Myocyte (in vitro differentiated cells): ENCODE data around the gene RNF180. TPM values are rescaled to one million over a fixed set of nuclear protein-coding genes. Genes with fewer than 3 reads are reported as not detected.

ENCODE experiments used
- DNase-seq: peaks from one replicate; pipeline ENCODE4 v3.0.0-alpha.2; 2012; ENCODE audit warnings: low read depth
- polyA plus RNA-seq: library from polyadenylated mRNA; unstranded; fragments of >200 nt; gene quantifications from one replicate; pipeline ENCODE4 v1.2.1, GENCODE V29; 2012; ENCODE audit warnings: missing spikeins
- total RNA-seq: library from RNA; depleted of rRNA; stranded (reverse); fragments of >200 nt; gene quantifications from 2 replicates; pipeline ENCODE4 v1.2.3, GENCODE V29; 2014

RNF180 gene, protein sequence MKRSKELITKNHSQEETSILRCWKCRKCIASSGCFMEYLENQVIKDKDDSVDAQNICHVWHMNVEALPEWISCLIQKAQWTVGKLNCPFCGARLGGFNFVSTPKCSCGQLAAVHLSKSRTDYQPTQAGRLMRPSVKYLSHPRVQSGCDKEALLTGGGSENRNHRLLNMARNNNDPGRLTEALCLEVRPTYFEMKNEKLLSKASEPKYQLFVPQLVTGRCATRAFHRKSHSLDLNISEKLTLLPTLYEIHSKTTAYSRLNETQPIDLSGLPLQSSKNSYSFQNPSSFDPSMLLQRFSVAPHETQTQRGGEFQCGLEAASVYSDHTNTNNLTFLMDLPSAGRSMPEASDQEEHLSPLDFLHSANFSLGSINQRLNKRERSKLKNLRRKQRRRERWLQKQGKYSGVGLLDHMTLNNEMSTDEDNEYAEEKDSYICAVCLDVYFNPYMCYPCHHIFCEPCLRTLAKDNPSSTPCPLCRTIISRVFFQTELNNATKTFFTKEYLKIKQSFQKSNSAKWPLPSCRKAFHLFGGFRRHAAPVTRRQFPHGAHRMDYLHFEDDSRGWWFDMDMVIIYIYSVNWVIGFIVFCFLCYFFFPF
- total RNA-seq, result 3.6 and 5.8 TPM in 2 replicates
- polyA plus RNA-seq, result 0.78 TPM

DNA sequence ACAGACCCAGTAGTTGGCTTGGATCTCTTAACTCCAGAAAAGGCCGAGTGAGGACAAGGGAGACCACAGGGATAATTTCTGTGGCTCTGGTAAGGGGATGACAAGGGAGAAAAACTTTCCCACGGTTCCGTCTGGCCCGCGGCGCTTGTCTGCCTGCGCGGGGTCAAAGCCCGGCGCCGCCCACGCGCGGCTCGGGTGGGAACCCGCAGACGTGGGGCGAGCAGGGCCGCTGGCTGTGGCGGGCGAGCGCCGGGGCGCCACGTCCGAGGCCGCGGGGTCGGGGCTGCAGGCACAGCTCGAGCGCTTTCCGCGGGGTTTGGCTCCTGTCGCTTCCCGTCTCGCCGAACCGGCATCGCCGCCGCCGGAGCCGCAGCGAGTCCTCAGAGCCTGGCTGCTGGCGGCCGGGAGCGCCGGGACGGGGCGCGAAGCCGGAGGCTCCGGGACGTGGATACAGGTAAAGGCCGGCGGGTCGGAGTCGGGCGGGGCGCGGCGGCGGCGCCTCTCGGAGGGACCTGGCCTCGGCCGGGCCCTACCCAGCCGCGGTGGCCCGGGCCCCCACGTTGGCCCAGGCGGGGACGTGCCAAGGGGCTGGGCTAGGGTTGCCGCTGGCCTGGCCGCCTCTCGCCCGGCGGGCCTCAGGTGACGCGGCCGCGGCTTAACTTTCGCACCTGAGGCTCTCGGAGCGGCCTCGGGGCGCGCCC lies at the start of gene RNF180:
Gene RNF180, plus strand, starts transcription at position 344 of the 701 bp plus-strand sequence. CDS start 34,965 bp downstream, outside the sequence.
- DNase-seq, result peak; percentile 45

- DNase-seq, result no peak
Observed at GRCh38 chr5:64125521-64125920, 40.1 kb upstream of the RNF180 start.

DNA sequence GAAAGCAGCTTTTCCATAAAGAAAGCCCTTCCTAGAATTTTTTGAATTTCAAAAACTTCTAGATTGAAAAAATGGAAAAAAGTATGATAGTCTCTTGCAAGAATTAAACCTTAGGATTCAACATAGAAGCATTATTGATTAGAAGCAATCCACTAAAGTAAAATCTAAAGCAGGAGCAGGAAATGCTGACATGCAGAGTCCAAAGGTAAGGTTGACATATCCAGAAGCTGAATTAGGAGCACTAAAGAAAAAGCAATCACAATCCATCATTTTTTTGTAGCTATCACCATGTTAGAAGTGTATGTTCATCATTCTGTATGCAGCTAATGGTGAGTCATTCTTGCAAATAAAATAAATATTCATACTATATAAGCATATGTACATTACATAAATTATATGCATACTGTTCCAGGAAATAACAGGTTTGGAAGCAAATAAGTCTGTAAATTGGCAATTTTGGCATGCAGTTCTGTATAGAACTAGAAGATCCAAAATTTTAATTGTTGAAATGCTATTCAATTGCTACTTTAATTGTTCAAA lies 39.4 kb upstream of the RNF180 start:
- no peak for DNase-seq

DNA sequence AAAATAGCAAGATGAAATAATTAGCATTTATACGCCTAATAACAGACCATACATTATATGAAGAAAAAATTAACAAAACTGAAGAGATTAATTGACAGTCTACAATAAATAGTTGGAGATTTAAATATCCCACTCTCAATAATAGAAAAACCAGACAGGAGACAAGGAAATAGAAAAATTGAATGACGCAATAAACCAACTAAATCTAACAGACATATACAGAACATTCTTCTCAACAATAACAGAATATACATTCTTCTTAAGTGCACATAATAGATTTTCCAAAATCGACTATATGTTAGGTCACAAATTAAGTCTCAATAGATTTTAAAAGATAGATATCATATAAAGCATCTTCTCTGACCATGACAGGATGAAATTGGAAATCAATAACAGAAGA lies 25.6 kb upstream of the RNF180 start:
- DNase-seq, result no peak

GRCh38 chr5:64144425-64145215 lies 21.0 kb upstream of the RNF180 start:
- DNase-seq, result peak; percentile 85

GRCh38 chr5:64145216-64145895 lies 20.3 kb upstream of the RNF180 start:
- DNase-seq, result no peak

DNA sequence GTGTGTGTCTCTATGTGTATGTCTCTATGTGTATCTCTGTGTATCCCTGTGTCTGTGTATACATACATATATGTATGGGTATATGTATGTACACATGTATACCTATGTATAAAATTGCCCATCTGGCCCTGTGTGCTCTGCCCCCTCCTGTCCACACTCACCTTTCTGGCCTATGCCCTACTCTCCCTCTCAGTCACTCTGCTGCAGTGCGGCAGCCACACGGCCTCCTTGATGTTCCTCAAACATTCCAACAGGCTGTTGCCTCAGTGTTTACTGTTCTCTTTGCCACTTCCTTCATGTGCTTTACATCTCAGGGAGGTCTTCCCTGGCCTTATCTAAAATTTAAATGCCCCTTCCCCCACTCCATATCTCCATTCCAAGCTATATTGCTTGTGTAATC lies 18.3 kb upstream of the RNF180 start:
- no peak for DNase-seq

DNA sequence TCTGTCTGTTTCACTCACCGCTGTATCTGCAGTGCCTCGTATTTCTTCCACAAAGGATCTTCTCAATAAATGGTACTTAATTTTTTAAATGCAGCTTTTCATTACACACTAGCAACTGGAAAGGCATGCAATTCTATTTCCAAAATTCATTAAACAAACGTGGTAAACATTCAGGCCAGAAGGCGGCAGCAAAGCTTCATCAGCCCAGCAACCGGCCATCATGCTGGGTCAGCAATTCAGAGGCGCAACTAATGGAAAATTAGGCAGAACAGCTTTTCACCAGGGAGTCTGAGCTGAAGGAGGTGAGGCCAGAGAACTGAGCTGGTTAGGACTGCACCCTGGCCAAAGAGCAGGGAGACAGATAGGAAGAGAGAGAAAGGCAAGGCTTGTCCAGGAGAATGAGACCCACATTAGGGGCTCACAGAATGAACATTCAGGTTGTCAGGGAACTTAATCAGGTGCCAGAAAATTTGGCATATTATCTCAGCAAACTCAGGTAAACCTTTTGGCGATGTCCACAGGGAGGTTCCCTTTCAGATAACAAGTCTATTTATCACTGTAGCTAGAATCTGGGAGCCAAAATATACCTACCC lies 17.7 kb upstream of the RNF180 start:
- DNase-seq, result peak; percentile 69

DNA sequence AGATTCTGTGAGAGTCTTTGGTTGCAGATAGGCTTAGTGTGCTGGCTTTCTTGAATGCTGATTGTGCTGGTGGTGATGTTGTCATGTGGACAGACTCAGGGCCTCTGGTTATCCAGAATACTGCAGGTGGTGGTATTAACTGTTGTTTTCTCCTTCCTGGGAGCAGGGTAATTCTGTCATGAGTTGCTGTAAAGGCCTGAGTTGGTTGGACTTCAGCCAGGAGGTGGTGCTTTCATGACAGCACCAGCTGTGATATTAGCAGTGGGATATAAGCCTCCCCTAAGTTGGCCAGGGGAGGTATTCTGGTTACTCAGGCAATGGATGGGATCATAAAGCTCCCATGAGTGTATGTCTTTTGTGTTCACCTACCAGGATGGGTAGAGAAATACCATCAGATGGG lies 16.4 kb upstream of the RNF180 start:
- peak; percentile 55 for DNase-seq

DNA sequence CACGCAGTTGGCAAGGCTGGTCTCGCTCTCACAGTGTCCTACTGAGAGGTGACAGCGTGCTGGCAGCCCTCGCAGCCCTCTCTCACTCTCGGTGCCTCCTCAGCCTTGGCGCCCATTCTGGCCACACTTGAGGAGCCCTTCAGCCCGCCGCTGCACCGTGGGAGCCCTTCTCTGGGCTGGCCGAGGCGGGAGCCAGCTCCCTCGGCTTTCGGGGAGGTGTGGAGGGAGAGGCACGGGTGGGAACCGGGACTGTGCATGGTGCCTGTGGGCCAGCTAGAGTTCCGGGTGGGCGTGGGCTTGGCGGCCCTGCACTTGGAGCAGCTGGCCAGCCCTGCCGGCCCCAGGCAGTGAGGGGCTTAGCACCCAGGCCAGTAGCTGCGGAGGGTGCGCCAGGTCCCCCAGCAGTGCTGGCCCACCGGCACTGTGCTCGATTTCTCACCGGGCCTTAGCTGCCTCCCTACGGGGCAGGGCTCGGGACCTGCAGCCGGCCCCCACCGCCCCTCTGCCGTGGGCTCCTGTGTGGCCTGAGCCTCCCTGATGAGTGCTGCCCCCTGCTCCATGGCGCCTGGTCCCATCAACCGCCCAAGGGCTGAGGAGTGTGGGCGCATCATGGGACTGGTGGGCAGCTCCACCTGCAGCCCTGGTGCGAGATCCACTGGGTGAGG lies 15.7 kb upstream of the RNF180 start:
- DNase-seq, result no peak

GRCh38 chr5:64156261-64156660 lies 9.4 kb upstream of the RNF180 start:
- DNase-seq, result no peak

- DNase-seq, result no peak
Observed at GRCh38 chr5:64158827-64159226, 6.8 kb upstream of the RNF180 start.

DNA sequence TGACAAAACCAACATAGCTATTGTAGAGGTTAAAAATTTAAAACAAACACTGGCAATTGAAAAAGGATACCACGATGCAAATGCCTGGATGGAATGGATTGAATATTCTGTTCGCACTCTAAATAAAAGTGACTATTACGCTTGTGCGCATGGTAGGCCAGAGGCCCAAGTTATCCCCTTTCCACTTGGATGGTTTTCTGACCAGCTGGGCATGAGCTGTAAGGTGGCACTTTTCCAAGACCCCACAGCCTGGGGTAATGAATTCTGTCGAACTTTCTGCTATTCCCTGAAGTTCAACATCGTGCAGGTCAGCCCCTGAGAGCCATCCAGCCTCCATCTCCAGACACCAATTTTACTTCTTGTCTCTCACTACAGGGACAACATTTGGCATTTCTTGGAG lies 5.4 kb upstream of the RNF180 start:
- no peak for DNase-seq

DNA sequence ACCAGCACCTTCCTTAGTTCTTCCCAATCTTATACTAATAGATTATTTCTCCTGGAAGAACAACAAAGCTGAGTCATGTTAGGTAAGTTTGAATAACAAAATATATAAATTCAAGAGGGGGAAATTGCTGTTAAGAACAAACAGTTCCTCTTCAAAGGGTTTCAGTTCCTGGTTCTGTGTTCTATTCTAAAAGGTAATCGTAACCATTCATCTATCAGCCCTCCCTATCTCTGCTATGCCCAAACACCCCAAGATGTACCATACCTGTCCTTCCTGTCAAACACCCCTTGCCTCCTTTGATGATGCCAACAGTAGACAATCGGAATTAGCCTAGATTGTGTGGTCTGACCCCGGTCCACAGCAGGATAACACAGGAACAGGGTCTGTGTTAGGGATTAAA lies 4.2 kb upstream of the RNF180 start:
- no peak for DNase-seq

- DNase-seq, result no peak
Observed at GRCh38 chr5:64163135-64163534, 2.5 kb upstream of the RNF180 start.

GRCh38 chr5:64163746-64164145 lies 1.9 kb upstream of the RNF180 start:
- DNase-seq, result no peak

- no peak for DNase-seq
Observed at GRCh38 chr5:64164166-64164565, 1.5 kb upstream of the RNF180 start.

DNA sequence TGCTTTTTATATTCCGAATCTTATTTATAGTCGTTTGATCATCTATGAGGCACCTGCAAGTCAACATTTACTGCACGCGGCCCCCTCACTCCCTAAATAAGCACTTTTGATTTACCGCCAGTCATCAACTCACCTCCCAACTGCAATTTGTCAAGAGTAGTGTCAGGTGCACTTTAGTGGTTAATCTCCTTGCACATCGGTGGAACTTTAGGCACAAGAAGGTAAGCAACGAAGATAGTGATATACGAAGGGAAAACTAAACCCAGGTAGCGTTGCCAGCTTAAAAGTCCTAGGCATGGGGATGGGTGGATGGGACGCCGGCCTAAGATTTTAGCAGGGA lies 513 bp upstream of the RNF180 start:
- DNase-seq, result no peak

GRCh38 chr5:64166201-64166959 lies 737 bp downstream of the RNF180 start:
- no peak for DNase-seq
